CD14-positive monocyte (primary cell): ENCODE measurements around the gene IL1RL2. TPM values are rescaled to one million over a fixed set of nuclear protein-coding genes. Genes with fewer than 3 reads are reported as not detected.
A peak's percentile ranks its signal among the peaks of the same experiment; 100 is the strongest.

ENCODE experiments used
- DNase-seq, 3 donors: peaks; one replicate each; pipeline ENCODE4 v3.0.0-alpha.2; 2011 to 2022
- H2AFZ ChIP-seq: 2 replicates; pipeline ENCODE4 v1.6.0; 2012; ENCODE audit warnings: mild to moderate bottlenecking, low read depth, low read length, inconsistent platforms; ENCODE audit not compliant: insufficient read depth, poor library complexity, severe bottlenecking
- H3K27ac ChIP-seq, 2 donors: 1 replicate in 1 of 2; 2 replicates in 1 of 2; pipeline ENCODE4 v1.5.1; 2012 to 2013; ENCODE audit warnings: low read length in 2 of 2, control low read depth in 1 of 2, inconsistent platforms in 1 of 2, low read depth in 1 of 2, mild to moderate bottlenecking in 1 of 2
- H3K27me3 ChIP-seq, 2 donors: one replicate each; pipeline versions ENCODE4 v1.6.0 to v1.6.1; 2011 to 2013; ENCODE audit warnings: low read length in 2 of 2; ENCODE audit not compliant: control insufficient read depth in 2 of 2, insufficient read depth in 2 of 2
- H3K36me3 ChIP-seq, 2 donors: replicated peaks in 1 of 2; 1 replicate in 1 of 2; 2 replicates in 1 of 2; pipeline versions ENCODE4 v1.5.1 to v1.6.1; 2012 to 2013; ENCODE audit warnings: low read length in 2 of 2, control low read depth in 1 of 2, inconsistent platforms in 1 of 2, mild to moderate bottlenecking in 1 of 2; ENCODE audit not compliant: insufficient read depth in 2 of 2, control insufficient read depth in 1 of 2
- H3K4me1 ChIP-seq, 2 donors: 1 replicate in 1 of 2; 2 replicates in 1 of 2; pipeline versions ENCODE4 v1.5.1 to v1.6.1; 2012 to 2013; ENCODE audit warnings: low read length in 2 of 2, control low read depth in 1 of 2, inconsistent platforms in 1 of 2, mild to moderate bottlenecking in 1 of 2, moderate library complexity in 1 of 2; ENCODE audit not compliant: insufficient read depth in 2 of 2, control insufficient read depth in 1 of 2
- H3K4me2 ChIP-seq: replicated peaks from 2 replicates; pipeline ENCODE3; 2012; ENCODE audit warnings: low read length, moderate library complexity, mild to moderate bottlenecking; ENCODE audit not compliant: poor library complexity, severe bottlenecking; ENCODE audit errors: extremely low read depth
- H3K4me3 ChIP-seq, 3 experiments: fragments of 200-600 bp in 1 of 3; sonication (generic) in 1 of 3; replicated peaks in 1 of 3; 1 replicate in 2 of 3; 2 replicates in 1 of 3; pipeline ENCODE4 v1.5.1; 2011 to 2013; ENCODE audit warnings: low read length in 3 of 3, mild to moderate bottlenecking in 3 of 3, control low read depth in 2 of 3, low read depth in 2 of 3, inconsistent platforms in 1 of 3, moderate library complexity in 1 of 3
- H3K79me2 ChIP-seq: 2 replicates; pipeline ENCODE4 v1.6.0; 2012; ENCODE audit warnings: mild to moderate bottlenecking, control low read depth, inconsistent platforms, low read length, moderate library complexity; ENCODE audit not compliant: insufficient read depth
- H3K9ac ChIP-seq: 2 replicates; pipeline ENCODE4 v1.6.0; 2017; ENCODE audit warnings: low read length, mild to moderate bottlenecking; ENCODE audit not compliant: insufficient read depth, poor library complexity, severe bottlenecking
- H3K9me3 ChIP-seq, 2 donors: replicated peaks in 1 of 2; 1 replicate in 1 of 2; 2 replicates in 1 of 2; pipeline versions ENCODE4 v1.5.1 to v1.6.1; 2012 to 2013; ENCODE audit warnings: low read length in 2 of 2, control low read depth in 1 of 2; ENCODE audit not compliant: control insufficient read depth in 1 of 2, insufficient read depth in 1 of 2
- H4K20me1 ChIP-seq: 2 replicates; pipeline ENCODE4 v1.6.0; 2012; ENCODE audit warnings: mild to moderate bottlenecking, low read length, control low read depth, moderate library complexity; ENCODE audit not compliant: insufficient read depth
- H3K27ac Mint-ChIP-seq, 7 donors: one replicate each; pipeline ENCODE4 v1.8.0; 2020; ENCODE audit warnings: mild to moderate bottlenecking in 7 of 7, mixed read lengths in 7 of 7, moderate library complexity in 6 of 7, inconsistent platforms in 2 of 7
- H3K27me3 Mint-ChIP-seq, 3 donors: one replicate each; pipeline ENCODE4 v1.8.0; 2021 to 2022; ENCODE audit warnings: low read depth in 3 of 3, mild to moderate bottlenecking in 3 of 3, mixed read lengths in 3 of 3, moderate library complexity in 3 of 3, inconsistent platforms in 1 of 3
- H3K36me3 Mint-ChIP-seq, 2 donors: one replicate each; pipeline ENCODE4 v1.8.0; 2020; ENCODE audit warnings: mixed read lengths in 2 of 2, inconsistent platforms in 1 of 2, mild to moderate bottlenecking in 1 of 2
- H3K4me1 Mint-ChIP-seq: one replicate; pipeline ENCODE4 v1.8.0; 2020; ENCODE audit warnings: mild to moderate bottlenecking, mixed read lengths
- H3K4me3 Mint-ChIP-seq, 2 donors: one replicate each; pipeline ENCODE4 v1.8.0; 2020; ENCODE audit warnings: mild to moderate bottlenecking in 2 of 2, mixed read lengths in 2 of 2, moderate library complexity in 1 of 2
- H3K9me3 Mint-ChIP-seq, 7 donors: one replicate each; pipeline ENCODE4 v1.8.0; 2020 to 2022; ENCODE audit warnings: mixed read lengths in 7 of 7, mild to moderate bottlenecking in 6 of 7, moderate library complexity in 6 of 7, inconsistent platforms in 2 of 7
- CTCF ChIP-seq: fragments of 200-600 bp; IDR thresholded peaks from one replicate; pipeline ENCODE4 v1.8.0; 2022; ENCODE audit warnings: antibody characterized with exemption, mild to moderate bottlenecking
- WGBS: methylation state at CpG from one replicate; pipeline ENCODE4 v1.1.5; 2013; ENCODE audit warnings: missing lambda C conversion rate; ENCODE audit not compliant: insufficient coverage; 5-methylcytosine and 5-hydroxymethylcytosine counted together
- intact Hi-C, 2 donors: fragments of 100-400 bp; cut with micrococcal nuclease; formaldehyde crosslinking; loops; one replicate each; pipeline versions ENCODE4 v1.15.0 to v1.15.1; 2023
- polyA minus RNA-seq: library from RNA; depleted of rRNA, polyadenylated mRNA; stranded (reverse); fragments of >200 nt; gene quantifications from 2 replicates; pipeline ENCODE4 v1.2.3, GENCODE V29; 2012
- polyA plus RNA-seq, 3 donors: library from polyadenylated mRNA; depleted of rRNA in 1 of 3; unstranded in 2 of 3; stranded (reverse) in 1 of 3; fragments of 300-500 nt in 2 of 3; fragments of >200 nt in 1 of 3; fragmentation: Illumina TruSeq in 2 of 3; gene quantifications; 1 replicate in 2 of 3; 2 replicates in 1 of 3; pipeline ENCODE4 v1.2.3, GENCODE V29; 2012 to 2021
- total RNA-seq, 12 experiments: library from RNA in 1 of 12; stranded (reverse) in 1 of 12; fragments of 120-200 nt in 1 of 12; gene quantifications; one replicate each; pipeline ENCODE4 v1.2.4 and lab custom pipeline; 2013 to 2026; ENCODE audit warnings: mixed read lengths in 6 of 12, inconsistent platforms in 1 of 12

Gene IL1RL2
- 0.08 TPM for total RNA-seq (2013)
- polyA plus RNA-seq (1 to 10 TPM in 1 of 3 donors, under 1 TPM in 1, not detected in 1; 0.07 to 1.5 TPM), polyA minus RNA-seq (0.28 and 0.72 TPM in 2 replicates), total RNA-seq (lab: John Stamatoyannopoulos, UW) (1.0 to 8.6 (median 2.5) reads per million in 11 experiments)

- Mint-ChIP-seq H3K4me3 (peak within 1 kb of the TSS; percentile 82 to 95), H3K9me3 (peaks cover 0 to 10% (median 2%) of the 10 kb centered on the region in 7 donors), H3K36me3 (peaks cover 2% of the 10 kb centered on the region in 2 donors), H3K27me3 (peaks cover 16 to 28% (median 17%) of the 10 kb centered on the region in 3 donors), H3K27ac (peak within 1 kb of the TSS in 6 of 7 donors; percentile 80 to 94 (median 90)), H3K4me1 (peaks cover 7% of the 10 kb centered on the region)
- DNase-seq: no peak
- H3K4me3 ChIP-seq: peak within 1 kb of the TSS in 2 of 3 experiments; percentile 36 to 63
- WGBS: 78% methylated on average over 35 of the region's 36 CpGs
- intact Hi-C loops: loop anchor here in 1 of 2 donors (5.0 kb wide), 1 partner anchor 55 kb away; no protein-coding TSS in a partner anchor
- peak within 1 kb of the TSS; percentile 61 for H3K9ac ChIP-seq
- H3K4me1 ChIP-seq: peaks cover 10 to 13% of the 10 kb centered on the region in 2 donors
- peaks cover 3 to 18% of the 10 kb centered on the region in 2 donors for H3K27me3 ChIP-seq
- no peaks in the 10 kb centered on the region for H4K20me1 ChIP-seq
- TF ChIP-seq CTCF: no peak
- H3K9me3 ChIP-seq: no peaks in the 10 kb centered on the region
- H3K79me2 ChIP-seq: no peaks in the 10 kb centered on the region
- peak within 1 kb of the TSS; percentile 94 for H2AFZ ChIP-seq
- peak within 1 kb of the TSS; percentile 77 for H3K4me2 ChIP-seq
- no peak within 1 kb of the TSS for H3K27ac ChIP-seq
- no peaks in the 10 kb centered on the region for H3K36me3 ChIP-seq
Measured at GRCh38 chr2:102186791-102187495, at the start of gene IL1RL2. TSS of gene IL1RL2 (plus strand) at chr2:102187023. CDS start at chr2:102187868, 845 bp downstream.

GRCh38 chr2:102137138-102137537 lies 49.7 kb upstream of the IL1RL2 start:
- peaks cover 0 to 5% (median 0%) of the 10 kb centered on the region in 7 donors for H3K9me3 Mint-ChIP-seq
- WGBS: 100% methylated on average over 2 of the region's 2 CpGs
- intact Hi-C loops: no loop called here
- H3K4me1 ChIP-seq: peaks cover 21 to 24% of the 10 kb centered on the region in 2 donors
- no peak overlapping the region for H3K4me2 ChIP-seq
- peak in 1 of 3 donors; percentile 22 for DNase-seq
- no peaks in the 10 kb centered on the region for H4K20me1 ChIP-seq
- no peak overlapping the region for H2AFZ ChIP-seq
- peaks cover 16 to 22% (median 17%) of the 10 kb centered on the region in 3 donors for H3K27me3 Mint-ChIP-seq
- no peak overlapping the region for H3K27ac Mint-ChIP-seq
- H3K36me3 ChIP-seq: no peaks in the 10 kb centered on the region
- H3K27me3 ChIP-seq: peaks cover 6 to 7% of the 10 kb centered on the region in 2 donors
- no peak overlapping the region for H3K4me3 ChIP-seq
- no peak overlapping the region for H3K9ac ChIP-seq
- TF ChIP-seq CTCF: no peak
- peaks cover 4 to 11% of the 10 kb centered on the region in 2 donors for H3K36me3 Mint-ChIP-seq
- H3K4me3 Mint-ChIP-seq: no peak overlapping the region
- H3K79me2 ChIP-seq: no peaks in the 10 kb centered on the region
- no peak overlapping the region for H3K27ac ChIP-seq
- H3K4me1 Mint-ChIP-seq: peaks cover 40% of the 10 kb centered on the region
- H3K9me3 ChIP-seq: no peaks in the 10 kb centered on the region
